NB4 (cell line): ENCODE data around the gene ZMYND8.

ENCODE experiments used
- DNase-seq: peaks from one replicate; pipeline ENCODE4 v3.0.0; 2010; ENCODE audit warnings: low read depth
- H3K4me3 ChIP-seq: one replicate; pipeline ENCODE4 v1.5.1; 2011; ENCODE audit warnings: mild to moderate bottlenecking, low read depth, low read length, moderate library complexity
- CTCF ChIP-seq: IDR thresholded peaks from one replicate; pipeline ENCODE4 v1.5.1; 2012; ENCODE audit warnings: low read depth, low read length
- MAX ChIP-seq: IDR thresholded peaks from 2 replicates; pipeline ENCODE4 v1.6.1; 2011; ENCODE audit warnings: low read depth, low read length
- MYC ChIP-seq: IDR thresholded peaks from 2 replicates; pipeline ENCODE4 v1.6.1; 2011; ENCODE audit warnings: low read depth, low read length
- POLR2A ChIP-seq: IDR thresholded peaks from 2 replicates; pipeline ENCODE4 v1.6.1; 2011; ENCODE audit warnings: mild to moderate bottlenecking; ENCODE audit not compliant: insufficient read length; ENCODE audit errors: extremely low read depth

ZMYND8 gene

GRCh38 chr20:47215653-47216397 lies 140.7 kb downstream of the ZMYND8 start:
- DNase-seq = no peak
- no peak overlapping the region for H3K4me3 ChIP-seq
- no peak for TF ChIP-seq MYC
- no peak for TF ChIP-seq MAX
- TF ChIP-seq CTCF = no peak
- no peak for TF ChIP-seq POLR2A

GRCh38 chr20:47213966-47214365 lies 142.5 kb downstream of the ZMYND8 start:
- DNase-seq = no peak
- TF ChIP-seq MAX (no peak), CTCF (no peak), POLR2A (no peak), MYC (no peak)
- H3K4me3 ChIP-seq = no peak overlapping the region

- no peak for DNase-seq
- H3K4me3 ChIP-seq = no peak overlapping the region
- TF ChIP-seq CTCF (no peak), MAX (no peak), POLR2A (no peak), MYC (no peak)
These were observed 143.8 kb downstream of the ZMYND8 start for GRCh38 chr20:47212606-47213207.

GRCh38 chr20:47211036-47211435 lies 145.5 kb downstream of the ZMYND8 start:
- no peak for DNase-seq
- TF ChIP-seq CTCF (no peak), POLR2A (no peak), MYC (no peak), MAX (no peak)
- no peak overlapping the region for H3K4me3 ChIP-seq

GRCh38 chr20:47210470-47210869 lies 146.0 kb downstream of the ZMYND8 start:
- no peak for TF ChIP-seq MAX
- no peak for DNase-seq
- no peak overlapping the region for H3K4me3 ChIP-seq

- no peak for TF ChIP-seq MYC
- no peak for TF ChIP-seq POLR2A
- no peak overlapping the region for H3K4me3 ChIP-seq
- no peak for DNase-seq
These were observed 146.5 kb downstream of the ZMYND8 start for GRCh38 chr20:47209982-47210381.
